Natural killer cell (primary cell): ENCODE results near the gene ZNF268. TPM values are rescaled to one million over a fixed set of nuclear protein-coding genes. Genes with fewer than 3 reads are reported as not detected.

Experiments
- ATAC-seq, 3 donors: fragments of 150-1000 bp in 2 of 3; fragments of 200-7000 bp in 1 of 3; cut with Tn5 transposase; 1 replicate in 1 of 3; 2 replicates in 2 of 3; pipeline ENCODE4 v1.10.0; 2021; ENCODE audit warnings: mild to moderate bottlenecking in 2 of 3, moderate library complexity in 2 of 3
- DNase-seq, 2 donors: peaks; one replicate each; pipeline versions ENCODE4 v3.0.0 to v3.0.0-alpha.2; 2013 to 2021; ENCODE audit warnings: mixed read lengths in 1 of 2
- H3K27ac ChIP-seq: one replicate; pipeline ENCODE4 v1.5.1; 2013; ENCODE audit warnings: mild to moderate bottlenecking, low read length
- H3K27me3 ChIP-seq: one replicate; pipeline ENCODE4 v1.6.1; 2013; ENCODE audit warnings: low read length; ENCODE audit not compliant: control insufficient read depth, insufficient read depth
- H3K36me3 ChIP-seq: one replicate; pipeline ENCODE4 v1.6.1; 2013; ENCODE audit warnings: low read length; ENCODE audit not compliant: control insufficient read depth, insufficient read depth
- H3K4me1 ChIP-seq: one replicate; pipeline ENCODE4 v1.6.1; 2013; ENCODE audit warnings: low read length; ENCODE audit not compliant: control insufficient read depth, insufficient read depth
- H3K4me3 ChIP-seq: one replicate; pipeline ENCODE4 v1.5.1; 2013; ENCODE audit warnings: low read length
- H3K9me3 ChIP-seq: one replicate; pipeline ENCODE4 v1.6.1; 2013; ENCODE audit warnings: low read length; ENCODE audit not compliant: control insufficient read depth, insufficient read depth
- H3K27ac Mint-ChIP-seq, 2 donors: one replicate each; pipeline ENCODE4 v1.8.0; 2022; ENCODE audit warnings: mild to moderate bottlenecking in 2 of 2, mixed read lengths in 2 of 2, moderate library complexity in 1 of 2
- H3K27me3 Mint-ChIP-seq, 2 donors: one replicate each; pipeline ENCODE4 v1.8.0; 2022; ENCODE audit warnings: low read depth in 2 of 2, mixed read lengths in 2 of 2
- H3K36me3 Mint-ChIP-seq: one replicate; pipeline ENCODE4 v1.8.0; 2022; ENCODE audit warnings: mixed read lengths
- H3K4me1 Mint-ChIP-seq, 2 donors: one replicate each; pipeline ENCODE4 v1.8.0; 2022; ENCODE audit warnings: mixed read lengths in 2 of 2
- H3K4me3 Mint-ChIP-seq: one replicate; pipeline ENCODE4 v1.8.0; 2022; ENCODE audit warnings: mild to moderate bottlenecking, moderate library complexity, mixed read lengths
- H3K9me3 Mint-ChIP-seq, 2 donors: one replicate each; pipeline ENCODE4 v1.8.0; 2022; ENCODE audit warnings: mixed read lengths in 2 of 2
- WGBS: methylation state at CpG from one replicate; pipeline ENCODE4 v1.1.7; 2013; ENCODE audit warnings: missing lambda C conversion rate; ENCODE audit not compliant: insufficient coverage; 5-methylcytosine and 5-hydroxymethylcytosine counted together
- intact Hi-C: fragments of 100-400 bp; cut with micrococcal nuclease; formaldehyde crosslinking; loops from one replicate; pipeline ENCODE4 v1.14.2; 2022
- total RNA-seq, 4 donors: library from RNA; stranded (reverse); fragments of 120-200 nt in 1 of 4; gene quantifications; one replicate each; pipeline versions ENCODE4 v1.2.3 to v1.2.4, GENCODE V29; 2013 to 2022
- TF ChIP-seq, protein P1 (sequence below): fragments of 200-600 bp; IDR thresholded peaks from one replicate; pipeline ENCODE4 v1.8.0; 2022; ENCODE audit warnings: antibody characterized with exemption

Gene ZNF268
- total RNA-seq, 3 donors from 2014 or later (not counting 1 experiment from before 2014, with no cell fraction given): 12.7 to 17.5 (median 14.3) TPM

GRCh38 chr12:133180669-133181068, 626 bp upstream of the ZNF268 start:
- Mint-ChIP-seq H3K4me1 (peaks cover 22 to 33% of the 10 kb centered on the region in 2 donors), H3K27ac (peak overlapping the region; percentile 92 to 96), H3K4me3 (no peak overlapping the region), H3K9me3 (peaks cover 17 to 27% of the 10 kb centered on the region in 2 donors), H3K27me3 (peaks cover 7 to 9% of the 10 kb centered on the region in 2 donors), H3K36me3 (peaks cover 40% of the 10 kb centered on the region)
- peaks cover 15% of the 10 kb centered on the region for H3K36me3 ChIP-seq
- peaks cover 9% of the 10 kb centered on the region for H3K4me1 ChIP-seq
- WGBS: 100% methylated on average over 1 of the region's 8 CpGs
- H3K27ac ChIP-seq: no peak overlapping the region
- no peaks in the 10 kb centered on the region for H3K27me3 ChIP-seq
- ATAC-seq: no peak
- TF ChIP-seq, protein P1, sequence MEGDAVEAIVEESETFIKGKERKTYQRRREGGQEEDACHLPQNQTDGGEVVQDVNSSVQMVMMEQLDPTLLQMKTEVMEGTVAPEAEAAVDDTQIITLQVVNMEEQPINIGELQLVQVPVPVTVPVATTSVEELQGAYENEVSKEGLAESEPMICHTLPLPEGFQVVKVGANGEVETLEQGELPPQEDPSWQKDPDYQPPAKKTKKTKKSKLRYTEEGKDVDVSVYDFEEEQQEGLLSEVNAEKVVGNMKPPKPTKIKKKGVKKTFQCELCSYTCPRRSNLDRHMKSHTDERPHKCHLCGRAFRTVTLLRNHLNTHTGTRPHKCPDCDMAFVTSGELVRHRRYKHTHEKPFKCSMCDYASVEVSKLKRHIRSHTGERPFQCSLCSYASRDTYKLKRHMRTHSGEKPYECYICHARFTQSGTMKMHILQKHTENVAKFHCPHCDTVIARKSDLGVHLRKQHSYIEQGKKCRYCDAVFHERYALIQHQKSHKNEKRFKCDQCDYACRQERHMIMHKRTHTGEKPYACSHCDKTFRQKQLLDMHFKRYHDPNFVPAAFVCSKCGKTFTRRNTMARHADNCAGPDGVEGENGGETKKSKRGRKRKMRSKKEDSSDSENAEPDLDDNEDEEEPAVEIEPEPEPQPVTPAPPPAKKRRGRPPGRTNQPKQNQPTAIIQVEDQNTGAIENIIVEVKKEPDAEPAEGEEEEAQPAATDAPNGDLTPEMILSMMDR: no peak
- H3K9me3 ChIP-seq: peaks cover 16% of the 10 kb centered on the region
- no peak for DNase-seq
- no peak overlapping the region for H3K4me3 ChIP-seq
- intact Hi-C loops: loop anchor here (1.0 kb wide), 5 partner anchors 50 to 272 kb away; partner anchors contain the start of genes ZNF10, ZNF140, ZNF26 and ZNF84

DNA sequence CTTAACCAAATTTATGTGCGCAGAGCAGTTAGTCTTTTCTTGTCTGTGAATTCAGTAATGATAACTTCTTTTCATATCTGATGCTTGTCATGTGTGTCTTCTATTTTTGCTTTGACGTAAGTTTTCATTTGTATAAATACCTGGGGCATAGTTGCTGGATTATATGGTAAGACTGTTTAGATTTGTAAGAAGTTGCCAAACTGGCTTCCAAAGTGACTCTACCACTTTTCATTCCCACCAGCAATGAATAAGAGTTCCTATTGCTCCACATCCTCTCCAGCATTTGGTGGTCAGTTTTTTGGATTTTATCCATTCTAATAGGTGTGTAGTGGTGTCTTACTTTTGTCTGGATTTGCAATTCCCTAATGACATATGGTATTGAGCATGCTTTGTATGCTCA, 8.9 kb downstream of the ZNF268 start:
- no peak for ATAC-seq
- H3K4me1 Mint-ChIP-seq: peaks cover 9 to 13% of the 10 kb centered on the region in 2 donors
- H3K4me3 ChIP-seq: no peak overlapping the region
- H3K27ac ChIP-seq: no peak overlapping the region
- H3K9me3 Mint-ChIP-seq: peaks cover 21 to 35% of the 10 kb centered on the region in 2 donors
- H3K9me3 ChIP-seq: peaks cover 66% of the 10 kb centered on the region
- DNase-seq: no peak
- no peaks in the 10 kb centered on the region for H3K27me3 Mint-ChIP-seq
- no peak overlapping the region for H3K4me3 Mint-ChIP-seq
- WGBS: 100% methylated on average over 1 of the region's 2 CpGs
- intact Hi-C loops: no loop called here
- TF ChIP-seq, protein P1: no peak
- H3K36me3 Mint-ChIP-seq: peaks cover 96% of the 10 kb centered on the region
- H3K27me3 ChIP-seq: no peaks in the 10 kb centered on the region
- H3K36me3 ChIP-seq: peaks cover 86% of the 10 kb centered on the region
- no peaks in the 10 kb centered on the region for H3K4me1 ChIP-seq
- H3K27ac Mint-ChIP-seq: no peak overlapping the region

GRCh38 chr12:133192847-133193246, 11.6 kb downstream of the ZNF268 start:
- peaks cover 0 to 4% of the 10 kb centered on the region in 2 donors for H3K4me1 Mint-ChIP-seq
- TF ChIP-seq, protein P1: no peak
- no peak for DNase-seq
- no peaks in the 10 kb centered on the region for H3K27me3 Mint-ChIP-seq
- no peak overlapping the region for H3K4me3 Mint-ChIP-seq
- Histone ChIP-seq H3K4me1 (no peaks in the 10 kb centered on the region), H3K9me3 (peaks cover 56% of the 10 kb centered on the region), H3K27me3 (no peaks in the 10 kb centered on the region), H3K36me3 (peaks cover 77% of the 10 kb centered on the region), H3K27ac (no peak overlapping the region), H3K4me3 (no peak overlapping the region)
- no peak for ATAC-seq
- H3K27ac Mint-ChIP-seq: no peak overlapping the region
- intact Hi-C loops: no loop called here
- 97% methylated on average over 5 of the region's 5 CpGs for WGBS
- peaks cover 20 to 36% of the 10 kb centered on the region in 2 donors for H3K9me3 Mint-ChIP-seq
- peaks cover 84% of the 10 kb centered on the region for H3K36me3 Mint-ChIP-seq

GRCh38 chr12:133201888-133202287, 20.6 kb downstream of the ZNF268 start:
- TF ChIP-seq, protein P1: no peak
- Histone ChIP-seq H3K27ac (no peak overlapping the region), H3K4me1 (no peaks in the 10 kb centered on the region), H3K36me3 (peaks cover 27% of the 10 kb centered on the region), H3K27me3 (no peaks in the 10 kb centered on the region), H3K9me3 (peaks cover 32% of the 10 kb centered on the region), H3K4me3 (no peak overlapping the region)
- Mint-ChIP-seq H3K36me3 (peaks cover 66% of the 10 kb centered on the region), H3K4me3 (no peak overlapping the region), H3K27me3 (no peaks in the 10 kb centered on the region), H3K27ac (no peak overlapping the region), H3K4me1 (no peaks in the 10 kb centered on the region), H3K9me3 (peaks cover 11 to 20% of the 10 kb centered on the region in 2 donors)
- ATAC-seq (no peak), DNase-seq (no peak)
- intact Hi-C loops: no loop called here
- WGBS: no CpG with 5 or more reads among the region's 2 CpGs
